ENCODE results near the gene RCC2.

RCC2 gene

GRCh38 chr1:17381161-17381560, 58.3 kb downstream of the RCC2 start:
- in situ Hi-C loops (cut with MboI; ENCODE audit: low sequenced_read_pairs) = no loop called here

DNA sequence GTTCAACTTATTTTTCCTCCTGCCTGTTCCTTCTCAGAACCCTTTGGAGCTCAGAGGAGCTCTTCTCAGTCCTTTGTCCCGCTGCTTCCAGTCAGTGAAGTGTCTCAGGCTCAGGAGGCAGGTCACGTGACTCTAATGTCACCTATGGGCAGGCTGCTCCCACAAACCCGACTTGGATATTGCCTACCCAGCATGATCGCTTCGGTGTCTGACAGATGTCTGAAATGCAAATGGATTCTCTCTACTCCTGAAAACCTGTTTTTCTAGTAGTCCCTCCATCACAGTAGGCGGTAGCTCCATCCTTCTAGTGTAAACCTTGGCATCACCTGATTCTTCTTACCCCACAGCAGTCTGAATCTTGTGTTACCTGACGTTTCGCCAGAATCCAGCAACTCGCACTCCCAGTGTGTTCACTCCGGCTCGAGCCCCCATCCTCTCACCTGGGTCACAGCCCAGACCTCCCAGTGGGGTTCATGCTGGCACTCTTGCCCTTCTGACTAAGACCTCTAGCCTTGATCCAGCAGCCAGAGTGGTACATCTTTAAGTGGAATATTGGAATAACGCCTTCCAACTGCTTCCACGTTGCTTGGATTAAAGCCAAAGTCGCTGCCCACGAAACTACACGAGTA, 62.0 kb downstream of the RCC2 start:
- in situ Hi-C loops (cut with MboI; ENCODE audit: low sequenced_read_pairs) = no loop called here

DNA sequence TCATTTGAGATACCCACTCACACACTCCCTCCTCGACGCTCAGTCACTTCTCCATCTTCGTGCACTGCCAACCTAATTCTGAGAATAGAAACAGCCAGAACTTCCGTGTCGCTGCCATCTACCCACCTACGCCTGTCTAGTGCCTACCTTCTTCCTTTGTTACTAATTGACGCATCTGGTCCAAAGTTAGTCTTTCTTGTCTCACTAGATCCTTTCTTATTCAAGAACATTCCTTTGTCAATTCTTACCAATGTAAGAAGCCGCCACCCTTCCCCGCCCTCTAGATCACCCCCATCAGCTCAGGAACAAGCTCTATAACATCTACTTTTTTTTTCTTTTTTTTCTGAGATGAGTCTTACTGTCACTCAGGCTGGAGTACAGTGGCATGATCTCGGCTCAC, 63.8 kb downstream of the RCC2 start:
- in situ Hi-C loops (cut with MboI; ENCODE audit: low sequenced_read_pairs) = no loop called here

- in situ Hi-C loops (cut with MboI; ENCODE audit: low sequenced_read_pairs) = no loop called here
Measured at GRCh38 chr1:17372955-17373354, 66.5 kb downstream of the RCC2 start.

DNA sequence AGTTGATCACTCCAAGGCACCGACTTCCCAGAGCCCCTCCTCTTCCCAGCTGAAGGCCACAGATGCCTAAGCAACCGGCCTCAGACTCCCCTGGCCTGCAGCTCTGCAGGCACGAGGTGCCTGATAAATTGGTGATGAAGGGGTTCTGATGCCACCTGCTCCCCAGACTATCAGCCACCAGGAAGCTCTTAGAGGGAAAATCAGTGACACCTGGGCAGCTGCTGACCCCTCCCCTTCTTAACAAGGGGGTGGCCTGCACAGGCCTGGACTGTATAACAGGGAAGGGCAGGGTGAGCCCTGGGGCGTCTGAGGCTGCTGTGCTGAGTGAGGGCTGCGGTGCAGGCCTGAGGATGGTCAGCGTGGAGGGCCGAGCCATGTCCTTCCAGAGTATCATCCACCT, 67.6 kb downstream of the RCC2 start, which contains the start of gene PADI6:
PADI6 (plus strand) TSS at position 301 of the 400 bp plus-strand sequence; CDS start at position 351, 50 bp downstream.
- in situ Hi-C loops (cut with MboI; ENCODE audit: low sequenced_read_pairs) = no loop called here

GRCh38 chr1:17370618-17371017, 68.9 kb downstream of the RCC2 start:
- in situ Hi-C loops (cut with MboI; ENCODE audit: low sequenced_read_pairs) = no loop called here

DNA sequence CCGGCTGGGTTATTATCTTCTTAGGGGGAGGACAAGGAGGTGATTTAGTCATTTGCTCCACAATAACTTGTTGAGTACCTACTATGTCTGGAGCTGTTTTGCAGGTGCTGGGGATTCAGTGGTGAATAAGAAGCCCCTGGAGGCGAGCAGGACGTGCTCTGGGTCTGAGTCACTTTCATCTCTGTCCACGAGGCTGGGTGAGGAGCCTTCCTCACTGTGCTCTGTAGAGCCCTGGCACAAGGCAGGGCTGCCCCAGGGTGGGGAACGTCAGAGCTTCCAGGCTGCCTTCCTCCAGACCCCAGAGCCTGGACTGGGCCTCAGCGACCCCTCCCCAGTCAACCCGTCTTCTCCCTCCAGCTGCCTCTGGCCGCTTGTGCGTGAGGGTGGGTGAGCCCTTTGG, 70.0 kb downstream of the RCC2 start:
- in situ Hi-C loops (cut with MboI; ENCODE audit: low sequenced_read_pairs) = no loop called here

DNA sequence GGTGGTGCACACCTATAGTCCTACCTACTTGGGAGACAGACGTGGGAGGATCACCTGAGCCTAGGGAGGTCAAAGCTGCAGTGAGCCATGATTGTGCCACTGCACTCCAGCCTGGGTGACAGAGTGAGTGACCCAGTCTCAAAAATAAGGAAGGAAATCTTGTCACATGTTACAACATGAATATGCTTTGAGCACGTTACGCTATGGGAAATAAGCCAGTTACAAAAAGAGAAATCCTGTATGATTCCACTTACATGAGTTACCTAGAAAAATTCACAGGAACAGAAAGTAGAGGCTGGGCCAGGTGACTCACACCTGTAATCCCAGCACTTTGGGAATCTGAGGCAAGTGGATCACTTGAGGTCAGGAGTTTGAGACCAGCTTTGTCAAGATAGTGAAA, 74.2 kb downstream of the RCC2 start:
- in situ Hi-C loops (cut with MboI; ENCODE audit: low sequenced_read_pairs) = no loop called here

DNA sequence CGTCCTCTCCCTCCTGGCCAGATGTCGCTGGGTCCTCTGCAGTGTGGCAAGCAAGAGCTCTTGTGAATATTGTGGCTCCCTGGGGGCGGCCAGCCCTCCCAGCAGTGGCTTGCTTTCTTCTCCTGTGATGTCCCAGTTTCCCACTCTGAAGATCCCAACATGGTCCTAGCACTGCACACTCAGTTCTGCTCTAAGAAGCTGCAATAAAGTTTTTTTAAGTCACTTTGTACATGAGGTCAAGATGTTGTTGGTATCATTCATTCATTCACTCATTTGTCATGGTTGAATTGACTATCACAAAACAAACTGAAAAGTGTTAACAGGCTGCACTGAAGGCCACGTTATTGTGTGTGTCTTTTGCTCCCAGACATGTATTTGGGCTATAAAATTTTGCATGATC, 75.7 kb downstream of the RCC2 start:
- in situ Hi-C loops (cut with MboI; ENCODE audit: low sequenced_read_pairs) = no loop called here

- in situ Hi-C loops (cut with MboI; ENCODE audit: low sequenced_read_pairs) = no loop called here
Measured at GRCh38 chr1:17363351-17363750, 76.1 kb downstream of the RCC2 start.

- in situ Hi-C loops (cut with MboI; ENCODE audit: low sequenced_read_pairs) = no loop called here
Measured at GRCh38 chr1:17361687-17362086, 77.8 kb downstream of the RCC2 start.

GRCh38 chr1:17360272-17360956, 79.1 kb downstream of the RCC2 start:
- in situ Hi-C loops (cut with MboI; ENCODE audit: low sequenced_read_pairs) = no loop called here

DNA sequence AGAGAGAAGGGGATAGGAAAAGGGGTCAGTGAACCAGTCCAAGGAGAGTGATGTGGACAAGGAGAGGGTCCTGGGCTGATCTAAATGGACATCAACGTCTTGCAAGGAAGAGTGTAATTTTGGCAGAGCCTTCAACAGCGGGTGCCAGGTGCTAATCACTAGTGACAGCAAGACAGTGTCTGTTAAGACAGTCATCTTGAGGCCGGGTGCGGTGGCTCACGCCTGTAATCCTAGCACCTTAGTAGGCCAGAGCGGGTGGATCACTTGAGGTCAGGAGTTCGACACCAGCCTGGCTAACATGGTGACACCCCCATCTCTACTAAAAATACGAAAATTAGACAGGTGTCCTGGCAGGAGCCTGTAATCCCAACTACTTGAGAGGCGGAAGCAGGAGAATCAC, 79.7 kb downstream of the RCC2 start:
- in situ Hi-C loops (cut with MboI; ENCODE audit: low sequenced_read_pairs) = no loop called here

- in situ Hi-C loops (cut with MboI; ENCODE audit: low sequenced_read_pairs) = no loop called here
Measured at GRCh38 chr1:17359031-17359430, 80.4 kb downstream of the RCC2 start.

GRCh38 chr1:17358557-17358956, 80.9 kb downstream of the RCC2 start:
- in situ Hi-C loops (cut with MboI; ENCODE audit: low sequenced_read_pairs) = no loop called here

All from HL-60/S4 (cell line).